Ishikawa (cell line): ENCODE results near the gene NT5DC3.

Experiments
- CEBPB ChIP-seq: IDR thresholded peaks from 2 replicates; pipeline ENCODE4 v1.6.1; 2012
- CREB1 ChIP-seq: IDR thresholded peaks from 2 replicates; pipeline ENCODE4 v1.6.1; 2012; ENCODE audit warnings: low read depth
- EGR1 ChIP-seq: IDR thresholded peaks from 2 replicates; pipeline ENCODE4 v1.6.1; 2012
- EP300 ChIP-seq: IDR thresholded peaks from 2 replicates; pipeline ENCODE4 v1.6.1; 2012; ENCODE audit warnings: borderline replicate concordance
- FOXM1 ChIP-seq: IDR thresholded peaks from 2 replicates; pipeline ENCODE4 v1.6.1; 2012; ENCODE audit warnings: low read depth, borderline replicate concordance
- NFIC ChIP-seq: IDR thresholded peaks from 2 replicates; pipeline ENCODE4 v1.6.1; 2012
- RAD21 ChIP-seq: IDR thresholded peaks from 2 replicates; pipeline ENCODE4 v1.6.1; 2012; ENCODE audit warnings: low read depth
- REST ChIP-seq: IDR thresholded peaks from 2 replicates; pipeline ENCODE4 v1.6.1; 2012; ENCODE audit warnings: low read depth, mild to moderate bottlenecking
- TAF1 ChIP-seq: IDR thresholded peaks from 2 replicates; pipeline ENCODE4 v1.6.1; 2012; ENCODE audit warnings: low read depth, mild to moderate bottlenecking
- TCF12 ChIP-seq: IDR thresholded peaks from 2 replicates; pipeline ENCODE4 v1.6.1; 2012; ENCODE audit warnings: low read depth
- TEAD4 ChIP-seq: IDR thresholded peaks from 2 replicates; pipeline ENCODE4 v1.6.1; 2012
- YY1 ChIP-seq: IDR thresholded peaks from 2 replicates; pipeline ENCODE4 v1.6.1; 2012; ENCODE audit warnings: low read depth
- ZBTB7A ChIP-seq: IDR thresholded peaks from 2 replicates; pipeline ENCODE4 v1.6.1; 2012; ENCODE audit warnings: low read depth
- TF ChIP-seq, protein P1 (sequence below): IDR thresholded peaks from 2 replicates; pipeline ENCODE4 v1.6.1; 2012
- TF ChIP-seq, protein P2 (sequence below): IDR thresholded peaks from 2 replicates; pipeline ENCODE4 v1.6.1; 2012

The NT5DC3 gene

DNA sequence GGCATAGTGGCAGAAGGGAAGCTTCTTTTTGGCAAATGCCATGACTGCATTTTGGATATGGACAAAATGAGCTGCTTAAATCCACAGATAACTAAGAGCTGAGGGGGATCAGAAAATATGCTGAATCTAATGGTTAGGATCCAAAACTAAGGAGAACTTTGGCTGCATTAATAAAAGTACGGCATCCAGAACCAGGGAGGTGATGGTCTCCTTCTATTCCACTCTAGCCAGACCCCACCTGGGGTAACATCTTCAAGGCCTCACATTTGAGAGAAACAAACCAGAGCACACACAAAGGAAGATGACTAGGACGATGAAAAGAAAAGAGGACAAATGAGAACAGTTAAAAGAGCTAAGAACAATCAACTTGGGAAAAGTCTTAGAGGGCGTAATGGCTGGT, 27.6 kb downstream of the NT5DC3 start:
- TF ChIP-seq, protein P1, sequence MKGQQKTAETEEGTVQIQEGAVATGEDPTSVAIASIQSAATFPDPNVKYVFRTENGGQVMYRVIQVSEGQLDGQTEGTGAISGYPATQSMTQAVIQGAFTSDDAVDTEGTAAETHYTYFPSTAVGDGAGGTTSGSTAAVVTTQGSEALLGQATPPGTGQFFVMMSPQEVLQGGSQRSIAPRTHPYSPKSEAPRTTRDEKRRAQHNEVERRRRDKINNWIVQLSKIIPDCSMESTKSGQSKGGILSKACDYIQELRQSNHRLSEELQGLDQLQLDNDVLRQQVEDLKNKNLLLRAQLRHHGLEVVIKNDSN, result no peak
- no peak for TF ChIP-seq ZBTB7A
- no peak for TF ChIP-seq TEAD4
- TF ChIP-seq CREB1, result no peak
- no peak for TF ChIP-seq NFIC
- no peak for TF ChIP-seq CEBPB
- no peak for TF ChIP-seq FOXM1
- TF ChIP-seq REST, result no peak
- TF ChIP-seq EGR1, result no peak
- no peak for TF ChIP-seq YY1
- no peak for TF ChIP-seq TAF1
- TF ChIP-seq, protein P2, sequence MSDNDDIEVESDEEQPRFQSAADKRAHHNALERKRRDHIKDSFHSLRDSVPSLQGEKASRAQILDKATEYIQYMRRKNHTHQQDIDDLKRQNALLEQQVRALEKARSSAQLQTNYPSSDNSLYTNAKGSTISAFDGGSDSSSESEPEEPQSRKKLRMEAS, result no peak
- TF ChIP-seq TCF12, result no peak

DNA sequence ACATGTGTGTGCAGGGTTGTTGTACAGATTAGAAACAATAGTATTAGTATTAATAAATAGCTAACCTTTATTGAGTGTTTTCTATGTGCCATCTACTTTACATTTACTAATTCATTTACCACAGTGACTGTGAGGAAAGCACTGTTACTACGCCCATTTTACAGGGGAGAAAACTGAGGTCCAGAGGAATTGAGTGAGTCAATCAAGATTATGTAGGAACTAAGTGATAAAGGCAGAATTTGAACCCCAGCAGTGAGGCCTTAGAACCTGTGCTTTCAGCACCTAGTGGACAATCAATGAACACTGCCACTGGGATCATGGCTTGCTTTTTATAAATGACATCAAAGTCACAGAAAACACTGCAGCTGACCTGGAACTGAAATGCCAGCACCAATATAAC, 28.2 kb downstream of the NT5DC3 start:
- TF ChIP-seq ZBTB7A (no peak), CREB1 (no peak), TAF1 (no peak), CEBPB (no peak), TEAD4 (no peak), TCF12 (no peak), RAD21 (no peak), YY1 (no peak), EP300 (no peak), EGR1 (no peak), FOXM1 (no peak), NFIC (no peak), REST (no peak)
- TF ChIP-seq, protein P1, result no peak
- TF ChIP-seq, protein P2, result no peak

- TF ChIP-seq ZBTB7A (no peak), RAD21 (no peak), TAF1 (no peak), CREB1 (no peak), FOXM1 (no peak), TEAD4 (no peak), EP300 (no peak), YY1 (no peak), REST (no peak), NFIC (no peak), EGR1 (no peak)
- TF ChIP-seq, protein P1, result no peak
- TF ChIP-seq, protein P2, result no peak
These were observed 29.2 kb downstream of the NT5DC3 start for GRCh38 chr12:103811791-103812190.

- TF ChIP-seq NFIC, result no peak
- TF ChIP-seq, protein P1, result no peak
- no peak for TF ChIP-seq TEAD4
- TF ChIP-seq RAD21, result no peak
- TF ChIP-seq TCF12, result no peak
- TF ChIP-seq REST, result no peak
- TF ChIP-seq YY1, result no peak
- no peak for TF ChIP-seq CREB1
- TF ChIP-seq, protein P2, result no peak
These were observed 30.9 kb downstream of the NT5DC3 start for GRCh38 chr12:103810111-103810510.
